ENCODE measurements around the gene LNPK.
"Not testable (repeated sequence)": the region's sequence is repeated elsewhere in the genome, so short reads cannot be mapped to it uniquely, and the experiment has no call there.

Gene LNPK

DNA sequence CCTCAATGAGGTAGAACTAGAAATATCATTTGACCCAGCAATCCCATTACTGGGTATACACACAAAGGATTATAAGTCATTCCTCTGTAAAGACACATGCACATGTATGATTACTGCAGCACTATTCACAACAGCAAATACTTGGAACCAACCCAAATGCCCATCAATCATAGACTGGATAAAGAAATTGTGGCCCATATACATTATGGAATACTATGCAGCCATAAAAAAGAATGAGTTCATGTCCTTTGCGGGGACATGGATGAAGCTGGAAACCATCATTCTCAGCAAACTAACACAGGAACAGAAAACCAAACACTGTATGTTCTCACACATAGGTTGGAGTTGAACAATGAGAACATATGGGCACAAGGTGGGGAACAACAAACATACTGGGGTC is 106.1 kb downstream of the LNPK start:
- not testable (repeated sequence) for DNase-seq

DNA sequence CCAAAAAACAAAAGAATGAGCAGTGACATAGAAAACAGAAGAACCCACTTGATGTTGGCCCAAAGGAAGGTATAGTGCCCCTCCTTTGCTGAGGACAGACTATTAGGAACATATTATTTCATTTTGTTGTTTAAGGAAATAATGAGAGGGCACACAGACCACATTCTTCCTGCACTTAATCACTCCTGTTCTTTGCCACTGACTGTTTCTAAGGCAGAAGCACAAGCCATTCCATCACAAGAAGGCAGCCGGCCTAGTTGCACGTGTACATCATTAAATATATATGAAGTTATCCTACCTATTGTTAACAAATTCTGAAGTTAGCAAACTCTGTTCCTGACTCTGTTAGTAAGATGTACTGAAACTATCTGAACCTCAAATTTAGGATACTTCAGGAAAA is 110.0 kb downstream of the LNPK start:
- no peak for DNase-seq

DNA sequence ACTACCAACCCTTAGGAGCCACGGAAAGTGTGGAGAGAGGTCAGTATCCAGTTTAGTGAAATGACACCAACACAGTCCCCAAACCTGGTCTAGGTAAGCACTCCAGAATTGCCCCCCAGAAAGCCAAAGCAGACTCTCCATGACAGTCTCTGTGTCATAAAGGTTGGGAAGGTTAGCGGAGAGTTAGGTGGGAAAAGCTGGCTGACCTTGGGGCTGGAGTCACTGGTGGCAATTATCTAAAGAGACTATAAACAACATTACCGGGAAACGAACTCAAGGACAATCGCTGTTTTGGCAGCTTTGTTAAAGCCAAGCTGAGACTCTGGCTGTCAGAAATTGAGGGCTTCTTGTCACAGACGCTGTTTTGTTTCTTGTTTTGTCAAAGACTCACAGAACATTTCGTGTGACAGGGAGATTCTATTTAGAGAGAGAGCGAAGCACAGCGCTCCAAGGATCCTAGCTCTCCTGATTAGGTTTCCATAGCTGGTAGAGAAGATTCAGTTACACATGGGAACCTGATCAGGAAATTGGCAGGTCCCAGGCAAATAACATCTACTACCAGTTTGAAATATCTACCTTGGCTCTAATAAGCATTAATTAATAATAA is 111.3 kb downstream of the LNPK start:
- DNase-seq, result no peak

DNA sequence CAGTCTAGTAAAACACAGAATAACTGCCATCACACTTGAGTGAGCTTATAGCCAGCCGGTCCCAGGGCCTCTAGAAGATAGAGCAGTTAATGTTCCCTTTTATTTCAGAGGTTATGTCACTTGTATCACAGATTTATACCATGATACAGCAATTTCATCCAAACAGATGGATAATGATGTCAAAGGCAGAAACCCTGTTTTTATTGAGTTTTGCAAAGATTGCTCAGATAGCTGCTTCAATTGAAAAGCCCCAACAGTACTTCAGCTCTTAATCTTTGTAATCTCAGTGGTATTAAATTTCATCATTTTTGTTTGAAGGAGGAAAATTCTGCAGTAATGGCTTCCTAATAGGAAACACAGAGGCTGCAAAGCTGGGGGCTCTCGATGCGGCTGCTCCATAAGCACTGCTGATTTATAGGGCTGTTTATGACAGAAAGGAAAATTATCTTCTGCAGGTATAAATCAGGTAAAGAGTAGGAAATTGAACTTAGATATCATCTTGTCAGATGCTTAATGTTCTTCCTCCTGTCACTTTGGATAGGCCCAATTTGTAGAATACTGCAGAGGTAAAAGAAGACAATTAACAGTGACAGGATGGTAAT is 112.3 kb downstream of the LNPK start:
- no peak for DNase-seq

DNA sequence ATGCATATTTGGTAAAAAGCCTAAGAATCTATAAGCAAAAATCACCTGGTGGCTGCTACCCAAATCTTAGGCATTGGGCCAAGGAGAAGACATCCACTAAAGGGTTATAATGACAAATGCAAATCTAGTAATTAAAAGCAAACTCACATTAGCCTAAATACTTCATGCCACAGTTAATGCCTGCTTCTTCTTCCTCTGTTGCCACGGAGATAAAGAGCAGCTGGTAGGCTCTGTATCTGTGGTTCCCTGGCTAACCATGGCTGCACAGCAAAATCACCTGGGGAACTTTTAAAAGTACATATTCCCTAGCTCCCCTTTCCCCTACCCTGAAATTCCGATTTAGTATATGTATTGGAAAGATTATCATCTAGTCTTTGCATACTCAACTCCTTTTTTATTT is 114.3 kb downstream of the LNPK start:
- DNase-seq, result no peak

DNA sequence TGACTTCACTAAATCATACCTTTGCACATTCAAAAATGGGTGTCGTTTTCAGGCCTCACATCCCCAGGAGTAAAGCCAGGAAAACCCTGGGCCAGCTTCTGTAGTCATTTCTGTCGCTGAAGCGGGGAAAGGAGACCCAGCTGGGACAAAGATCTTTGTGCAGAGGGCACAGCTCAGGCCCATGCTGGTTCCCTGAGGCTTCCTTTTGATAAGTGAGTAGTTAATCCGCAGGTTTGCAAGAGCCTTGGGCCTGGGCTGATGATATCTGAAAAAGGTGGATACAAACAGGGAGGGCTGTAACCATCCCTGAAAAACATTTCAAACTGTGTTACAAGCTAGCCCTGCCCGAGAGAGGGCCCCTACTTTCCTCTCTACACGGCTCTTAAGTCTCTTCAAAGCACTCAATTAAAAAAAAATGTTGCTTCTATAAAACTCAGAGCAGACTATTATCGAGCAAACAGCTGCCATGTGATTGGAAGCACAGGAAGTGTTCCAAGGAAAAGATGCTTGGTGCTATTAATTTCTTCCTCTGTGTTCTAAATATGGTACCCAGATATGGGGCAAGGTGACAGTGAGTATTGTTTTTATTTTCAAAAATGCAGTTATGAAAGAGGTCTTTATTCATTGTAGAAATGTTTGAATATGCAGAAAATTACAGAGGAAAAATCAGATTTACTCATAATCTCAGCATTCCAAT is 117.2 kb downstream of the LNPK start:
- no peak for DNase-seq

DNA sequence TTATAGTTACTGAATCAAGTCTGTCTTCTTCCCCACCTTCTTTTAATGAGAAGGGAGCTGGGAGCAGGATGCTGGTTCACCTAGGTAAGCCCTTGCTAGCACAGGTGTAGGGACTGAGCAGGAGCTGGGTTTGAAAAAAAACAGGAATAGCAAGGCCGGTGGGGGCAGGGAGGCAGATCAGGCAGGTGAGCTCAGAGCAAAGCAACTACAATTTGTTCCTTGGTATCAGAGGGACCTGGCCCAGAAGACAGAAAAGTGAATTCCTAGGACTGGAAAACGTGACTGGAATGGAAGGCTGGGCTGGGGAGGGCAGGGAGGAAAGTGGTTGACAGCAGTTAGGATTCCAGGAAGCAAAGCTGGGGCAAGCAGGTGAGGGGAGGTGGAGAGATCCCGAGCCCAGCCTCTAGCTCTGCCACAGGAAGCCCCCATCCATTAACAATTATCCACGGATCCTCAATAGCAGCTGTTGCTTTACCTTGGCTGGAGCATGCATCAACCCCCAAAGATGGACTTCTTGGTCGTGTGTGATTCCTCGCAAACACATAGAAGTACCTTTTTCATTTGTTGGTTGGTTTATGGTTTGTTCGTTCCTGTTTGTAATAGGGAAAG is 118.4 kb downstream of the LNPK start:
- no peak for DNase-seq

DNA sequence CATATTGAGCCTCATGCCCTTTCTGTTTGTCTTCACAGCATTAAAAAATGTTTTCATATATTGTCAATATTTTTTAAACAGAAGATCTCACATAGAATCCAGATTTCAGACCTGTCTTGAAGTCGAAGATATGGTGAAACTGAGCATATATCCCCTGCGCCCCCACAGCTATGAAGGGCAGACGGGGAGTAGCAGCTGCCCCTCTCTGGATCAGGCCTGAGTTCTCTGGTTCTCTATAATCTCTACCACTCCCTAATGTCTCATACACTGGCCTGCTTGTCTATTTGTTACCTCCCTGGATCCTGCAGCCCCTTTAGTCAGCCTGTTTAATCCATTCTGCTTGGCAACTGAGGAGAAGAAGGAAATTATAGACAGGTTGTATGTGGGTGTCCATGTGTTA is 122.4 kb downstream of the LNPK start:
- DNase-seq, result no peak

DNA sequence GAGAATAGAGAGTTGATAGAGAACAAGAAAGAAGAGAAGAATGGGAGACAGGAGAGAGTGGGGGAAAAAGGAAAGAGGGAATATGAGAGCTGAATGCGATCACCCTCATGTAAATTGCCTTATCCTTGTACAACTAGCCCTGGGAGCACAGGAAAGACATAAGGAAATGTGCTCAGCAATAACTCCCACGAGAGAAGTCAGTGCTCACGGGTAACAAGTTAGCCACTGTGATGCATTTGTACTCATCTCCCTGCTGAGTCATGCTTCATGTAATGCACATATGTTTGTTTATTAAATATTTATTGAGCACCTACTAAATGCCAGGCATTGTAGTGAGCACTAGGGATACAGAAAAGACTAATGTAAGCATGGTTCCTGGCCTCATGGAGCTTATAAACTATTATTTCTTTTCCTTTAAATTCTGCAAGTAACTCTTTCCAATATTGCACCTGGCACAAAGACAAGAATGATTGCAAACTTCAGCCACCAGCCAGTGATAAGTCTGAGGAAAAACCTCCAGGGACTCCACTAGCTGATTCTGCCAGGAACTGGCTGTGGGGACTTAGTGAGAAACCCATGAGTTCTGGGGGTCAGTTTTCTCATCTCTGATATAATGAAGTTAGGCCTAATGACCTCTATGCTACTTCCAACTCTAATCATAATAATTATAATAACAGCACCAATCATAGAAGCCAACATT is 124.1 kb downstream of the LNPK start:
- DNase-seq, result no peak

DNA sequence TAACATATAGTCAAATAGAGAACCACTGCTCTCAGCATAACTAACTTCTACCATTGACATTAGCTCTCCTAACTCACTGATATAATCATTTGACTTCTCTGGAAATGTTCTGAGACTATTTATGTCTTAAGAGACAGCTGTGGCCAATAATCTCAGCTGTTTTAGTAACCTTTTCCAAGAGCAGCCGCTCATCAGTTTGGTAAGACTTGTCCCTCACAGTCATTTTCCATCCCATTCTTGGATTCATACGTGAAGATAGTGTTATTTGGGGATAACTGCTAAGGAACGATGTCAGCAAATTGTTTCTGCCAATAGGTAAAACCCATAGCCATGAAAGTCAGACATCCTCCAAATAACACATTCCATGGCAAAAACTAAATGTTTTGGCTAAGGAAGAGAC is 127.8 kb downstream of the LNPK start:
- no peak for DNase-seq

Data from stimulated activated CD4-positive, alpha-beta T cell treated with anti-CD3 and anti-CD28 coated beads, Interleukin-4, amount 100 ng/mL, for 4 hours (primary cell).